Gastroesophageal sphincter (tissue), 3 donors: Measurements from ENCODE around the gene KRTAP19-1.

ENCODE experiments used
- EP300 ChIP-seq: sonication (generic); formaldehyde crosslinking; IDR thresholded peaks from one replicate; pipeline ENCODE4 v1.6.1; 2017; ENCODE audit warnings: antibody characterized with exemption, mild to moderate bottlenecking
- TF ChIP-seq, protein P1 (sequence below), 4 experiments: fragments of 200-600 bp in 2 of 4; fragments of 450-650 bp in 2 of 4; sonication (generic) in 1 of 4; IDR thresholded peaks; one replicate each; pipeline ENCODE4 v1.5.1; 2017 to 2019; ENCODE audit warnings: antibody characterized with exemption in 4 of 4, mild to moderate bottlenecking in 2 of 4, moderate library complexity in 2 of 4

DNA sequence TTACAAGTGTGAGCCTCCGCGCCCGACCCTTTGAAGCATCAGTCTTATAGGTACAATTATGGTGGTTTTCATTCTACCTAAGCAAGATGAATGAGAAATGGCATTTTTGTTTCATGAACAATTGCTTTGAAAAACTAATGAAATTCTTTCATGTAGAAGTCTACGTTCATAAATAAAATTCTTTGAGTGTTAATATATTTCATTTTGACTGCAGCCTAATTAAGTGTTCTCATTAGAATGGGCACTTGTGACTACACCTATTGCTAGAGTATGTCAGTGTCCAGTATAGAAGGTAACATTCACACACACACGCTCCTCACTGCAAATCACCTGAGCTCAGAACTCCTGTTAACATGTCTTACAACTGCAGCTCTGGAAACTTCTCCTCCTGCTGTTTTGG lies 40.2 kb downstream of the KRTAP19-1 start, which contains the start of gene KRTAP15-1:
- TF ChIP-seq, protein P1, sequence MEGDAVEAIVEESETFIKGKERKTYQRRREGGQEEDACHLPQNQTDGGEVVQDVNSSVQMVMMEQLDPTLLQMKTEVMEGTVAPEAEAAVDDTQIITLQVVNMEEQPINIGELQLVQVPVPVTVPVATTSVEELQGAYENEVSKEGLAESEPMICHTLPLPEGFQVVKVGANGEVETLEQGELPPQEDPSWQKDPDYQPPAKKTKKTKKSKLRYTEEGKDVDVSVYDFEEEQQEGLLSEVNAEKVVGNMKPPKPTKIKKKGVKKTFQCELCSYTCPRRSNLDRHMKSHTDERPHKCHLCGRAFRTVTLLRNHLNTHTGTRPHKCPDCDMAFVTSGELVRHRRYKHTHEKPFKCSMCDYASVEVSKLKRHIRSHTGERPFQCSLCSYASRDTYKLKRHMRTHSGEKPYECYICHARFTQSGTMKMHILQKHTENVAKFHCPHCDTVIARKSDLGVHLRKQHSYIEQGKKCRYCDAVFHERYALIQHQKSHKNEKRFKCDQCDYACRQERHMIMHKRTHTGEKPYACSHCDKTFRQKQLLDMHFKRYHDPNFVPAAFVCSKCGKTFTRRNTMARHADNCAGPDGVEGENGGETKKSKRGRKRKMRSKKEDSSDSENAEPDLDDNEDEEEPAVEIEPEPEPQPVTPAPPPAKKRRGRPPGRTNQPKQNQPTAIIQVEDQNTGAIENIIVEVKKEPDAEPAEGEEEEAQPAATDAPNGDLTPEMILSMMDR (IDR thresholded peaks at IDR 0.05) = no peak
- no peak for TF ChIP-seq EP300
